HG03066 (cell line): ENCODE results near the gene OPA3.

Experiments used
- ATAC-seq: cut with Tn5 transposase; IDR thresholded peaks from one replicate; pipeline ENCODE4 v1.9.1; 2021; ENCODE audit warnings: low read depth; ENCODE audit not compliant: unreplicated experiment

Gene OPA3

GRCh38 chr19:45505996-45506245 lies 78.7 kb downstream of the OPA3 start:
- ATAC-seq = no peak

GRCh38 chr19:45505151-45505995 lies 79.2 kb downstream of the OPA3 start:
- ATAC-seq = no peak

GRCh38 chr19:45503909-45504308 lies 80.7 kb downstream of the OPA3 start:
- ATAC-seq = no peak

- no peak for ATAC-seq
Observed at GRCh38 chr19:45502111-45502510, 82.5 kb downstream of the OPA3 start.

- ATAC-seq = no peak
Observed at GRCh38 chr19:45501730-45502014, 82.9 kb downstream of the OPA3 start.

GRCh38 chr19:45500918-45501729 lies 83.5 kb downstream of the OPA3 start:
- ATAC-seq = no peak

- no peak for ATAC-seq
Observed at GRCh38 chr19:45499196-45500180, 85.1 kb downstream of the OPA3 start.

GRCh38 chr19:45498411-45499195 lies 86.0 kb downstream of the OPA3 start, which contains the start of gene PPM1N:
Gene PPM1N (plus strand): TSS chr19:45498443. CDS start chr19:45498473, 30 bp downstream.
- no peak for ATAC-seq

- no peak for ATAC-seq
Observed at GRCh38 chr19:45497791-45498190, 86.8 kb downstream of the OPA3 start.

- peak; percentile 17 for ATAC-seq
Observed at GRCh38 chr19:45496349-45496953, 88.2 kb downstream of the OPA3 start.

GRCh38 chr19:45495178-45495577 lies 89.4 kb downstream of the OPA3 start:
- no peak for ATAC-seq

- ATAC-seq = no peak
Observed at GRCh38 chr19:45494261-45494916, 90.2 kb downstream of the OPA3 start.

GRCh38 chr19:45492627-45493470 lies 91.8 kb downstream of the OPA3 start:
- no peak for ATAC-seq

- no peak for ATAC-seq
Observed at GRCh38 chr19:45492137-45492626, 92.4 kb downstream of the OPA3 start.

- ATAC-seq = no peak
Observed at GRCh38 chr19:45489216-45489855, 95.3 kb downstream of the OPA3 start.

GRCh38 chr19:45488708-45489107 lies 95.9 kb downstream of the OPA3 start:
- no peak for ATAC-seq

- ATAC-seq = peak; percentile 91
Observed at GRCh38 chr19:45485305-45486077, 99.1 kb downstream of the OPA3 start.
